GM12878 (cell line): ENCODE measurements around the gene GPR78. TPM values are rescaled to one million over a fixed set of nuclear protein-coding genes. Genes with fewer than 3 reads are reported as not detected.

ENCODE experiments used
- ATAC-seq: fragments of 200-7000 bp; cut with Tn5 transposase; 3 replicates; pipeline ENCODE4 v1.9.1; 2020; ENCODE audit warnings: mild to moderate bottlenecking, moderate library complexity
- BruUV-seq: library from RNA; stranded (reverse); fragments of 400-500 nt; replicated peaks from 2 replicates; lab custom pipeline; 2021; lab: Mats Ljungman, UMichigan
- CTCF ChIA-PET: fragments of 300-600 bp; sonication (Branson Sonifier 250); formaldehyde crosslinking; extraction: SDS; loops from one replicate; lab custom pipeline; 2021; ENCODE audit warnings: inconsistent platforms; lab: Yijun Ruan, JAX
- POLR2A ChIA-PET: fragments of 350-600 bp; formaldehyde crosslinking; extraction: SDS; loops from one replicate; lab custom pipeline; 2021; ENCODE audit warnings: inconsistent platforms; lab: Charles Lee
- RAD21 ChIA-PET: fragments of 300-600 bp; sonication (Branson Sonifier 250); formaldehyde crosslinking; loops from one replicate; lab custom pipeline; 2023; ENCODE audit warnings: antibody characterized with exemption; ENCODE audit not compliant: unreplicated experiment; lab: Charles Lee
- SMC1A ChIA-PET: fragments of 300-600 bp; sonication (Branson Sonifier 250); formaldehyde crosslinking; loops from one replicate; lab custom pipeline; 2023; ENCODE audit not compliant: unreplicated experiment, uncharacterized antibody; lab: Charles Lee
- DNase-seq: peaks from one replicate; pipeline ENCODE4 v3.0.0-alpha.2; 2011; ENCODE audit warnings: low read depth, low spot score
- FAIRE-seq: peaks from 3 replicates; lab custom pipeline; 2011; peaks lifted over from hg19 to GRCh38; lab: Jason Lieb, UNC
- H2AFZ ChIP-seq: 2 replicates; pipeline ENCODE4 v1.6.0; 2011; ENCODE audit warnings: low read depth, low read length, control low read depth; ENCODE audit not compliant: control insufficient read depth
- H3K27ac ChIP-seq: 2 replicates; pipeline ENCODE4 v1.5.1; 2011; ENCODE audit warnings: control low read depth; ENCODE audit not compliant: control insufficient read depth, insufficient read depth
- H3K27me3 ChIP-seq, 2 experiments: replicated peaks in 1 of 2; 2 replicates each; pipeline versions ENCODE4 v1.6.0 to v1.6.1; 2011; ENCODE audit warnings: low read length in 1 of 2; ENCODE audit not compliant: control insufficient read depth in 2 of 2, insufficient read depth in 2 of 2
- H3K36me3 ChIP-seq, 2 experiments: 2 replicates each; pipeline ENCODE4 v1.5.1; 2011; ENCODE audit warnings: low read length in 1 of 2; ENCODE audit not compliant: control insufficient read depth in 2 of 2, insufficient read depth in 2 of 2
- H3K4me1 ChIP-seq: 2 replicates; pipeline ENCODE4 v1.6.1; 2011; ENCODE audit warnings: mild to moderate bottlenecking, low read length, moderate library complexity, mixed read lengths; ENCODE audit not compliant: control insufficient read depth, insufficient read depth
- H3K4me2 ChIP-seq: 2 replicates; pipeline ENCODE4 v1.6.0; 2011; ENCODE audit warnings: control low read depth; ENCODE audit not compliant: control insufficient read depth, insufficient read depth
- H3K4me3 ChIP-seq: fragments of 200-600 bp; sonication (generic); 2 replicates; pipeline ENCODE4 v1.5.1; 2016
- H3K79me2 ChIP-seq: 2 replicates; pipeline ENCODE4 v1.6.0; 2011; ENCODE audit warnings: low read length; ENCODE audit not compliant: control insufficient read depth, insufficient read depth
- H3K9ac ChIP-seq: 2 replicates; pipeline ENCODE4 v1.8.0; 2011; ENCODE audit warnings: low read length, control low read depth, mixed read lengths; ENCODE audit not compliant: control insufficient read depth, insufficient read depth
- H3K9me3 ChIP-seq: replicated peaks from 3 replicates; pipeline ENCODE4 v1.5.1; 2011; ENCODE audit warnings: mild to moderate bottlenecking, low read length; ENCODE audit not compliant: control insufficient read depth, insufficient read depth
- H4K20me1 ChIP-seq: 2 replicates; pipeline ENCODE4 v1.6.0; 2011; ENCODE audit not compliant: control insufficient read depth, insufficient read depth
- E4F1 ChIP-seq: fragments of 450-650 bp; IDR thresholded peaks from 2 replicates; pipeline ENCODE4 v1.6.1; 2018; ENCODE audit warnings: borderline replicate concordance, mild to moderate bottlenecking; ENCODE audit not compliant: partially characterized antibody
- FOS ChIP-seq: IDR thresholded peaks from 3 replicates; pipeline ENCODE4 v1.6.1; 2011; ENCODE audit warnings: borderline replicate concordance; ENCODE audit not compliant: insufficient read length; ENCODE audit errors: extremely low read depth
- IKZF1 ChIP-seq: fragments of 450-650 bp; conservative IDR thresholded peaks from 2 replicates; pipeline ENCODE4 v1.6.1; 2017; ENCODE audit warnings: antibody characterized with exemption, mild to moderate bottlenecking
- MTA2 ChIP-seq: fragments of 450-650 bp; IDR thresholded peaks from 2 replicates; pipeline ENCODE4 v1.6.1; 2016; ENCODE audit warnings: low read depth, mild to moderate bottlenecking, moderate library complexity
- PBX3 ChIP-seq: IDR thresholded peaks from 2 replicates; pipeline ENCODE4 v1.6.1; 2011; ENCODE audit warnings: mild to moderate bottlenecking, low read depth, low read length, moderate library complexity; ENCODE audit not compliant: insufficient replicate concordance
- POLR2AphosphoS2 ChIP-seq: IDR thresholded peaks from 2 replicates; pipeline ENCODE4 v1.6.1; 2011; ENCODE audit warnings: low read depth, mild to moderate bottlenecking, low read length, improper control_type of control experiment, moderate library complexity
- POLR2AphosphoS5 ChIP-seq: IDR thresholded peaks from 2 replicates; pipeline ENCODE4 v1.6.1; 2011; ENCODE audit warnings: mild to moderate bottlenecking, low read length, inconsistent platforms
- RAD51 ChIP-seq: fragments of 450-650 bp; IDR thresholded peaks from 2 replicates; pipeline ENCODE4 v1.6.1; 2016; ENCODE audit warnings: moderate library complexity, mild to moderate bottlenecking, inconsistent platforms
- RELA ChIP-seq: fragments of 450-650 bp; IDR thresholded peaks from 2 replicates; pipeline ENCODE4 v1.8.0; 2014; ENCODE audit warnings: borderline replicate concordance; ENCODE audit not compliant: partially characterized antibody
- SIN3A ChIP-seq: IDR thresholded peaks from 2 replicates; pipeline ENCODE4 v1.6.1; 2012; ENCODE audit warnings: low read depth, low read length, improper control_type of control experiment
- SIX5 ChIP-seq: IDR thresholded peaks from 2 replicates; pipeline ENCODE4 v1.6.1; 2011; ENCODE audit warnings: mild to moderate bottlenecking, low read depth, low read length, moderate library complexity; ENCODE audit not compliant: severe bottlenecking
- SMAD1 ChIP-seq: fragments of 450-650 bp; IDR thresholded peaks from 2 replicates; pipeline ENCODE4 v1.6.1; 2018; ENCODE audit warnings: mild to moderate bottlenecking, low read depth; ENCODE audit not compliant: partially characterized antibody
- WRNIP1 ChIP-seq: IDR thresholded peaks from 2 replicates; pipeline ENCODE4 v1.6.1; 2011; ENCODE audit warnings: low read depth, low read length, improper control_type of control experiment, borderline replicate concordance
- ZBTB40 ChIP-seq: fragments of 450-650 bp; IDR thresholded peaks from 2 replicates; pipeline ENCODE4 v1.6.1; 2016; ENCODE audit warnings: mild to moderate bottlenecking, moderate library complexity, borderline replicate concordance
- ZNF384 ChIP-seq: IDR thresholded peaks from 2 replicates; pipeline ENCODE4 v1.6.1; 2012; ENCODE audit warnings: low read depth, mild to moderate bottlenecking, low read length, improper control_type of control experiment, borderline replicate concordance
- WGBS: methylation state at CpG from one replicate; pipeline ENCODE4 v1.1.6; 2016; ENCODE audit warnings: low lambda C conversion rate; ENCODE audit not compliant: insufficient replicate concordance, insufficient coverage; ENCODE audit errors: missing lambda C conversion rate; 5-methylcytosine and 5-hydroxymethylcytosine counted together
- in situ Hi-C: fragments of 300-500 bp; cut with MboI; formaldehyde crosslinking; loops from 9 replicates; pipeline ENCODE4 v1.14.3; 2018; ENCODE audit warnings: mixed read lengths
- intact Hi-C: fragments of 100-400 bp; cut with micrococcal nuclease; formaldehyde crosslinking; loops from one replicate; pipeline ENCODE4 v1.14.2; 2022; ENCODE audit not compliant: unreplicated experiment
- polyA plus RNA-seq, 11 experiments: library from polyadenylated mRNA; depleted of rRNA in 4 of 11; unstranded in 6 of 11; stranded (reverse) in 5 of 11; fragments of >200 nt; fragmentation: Nextera tagmentation in 4 of 11; fragmentation: Illumina TruSeq in 1 of 11; extraction: Ambion mirVana in 4 of 11; extraction: Trizol in 1 of 11; gene quantifications; 1 replicate in 1 of 11; 2 replicates in 10 of 11; pipeline versions ENCODE4 v1.2.1 to v1.2.3, GENCODE V29; 2011 to 2016; ENCODE audit warnings: inconsistent platforms in 2 of 11, missing spikeins in 2 of 11, low read depth in 1 of 11
- total RNA-seq, 4 experiments: library from RNA; depleted of rRNA in 3 of 4; stranded (reverse); fragments of >200 nt in 3 of 4; fragmentation: Illumina TruSeq in 1 of 4; extraction: Trizol in 1 of 4; gene quantifications; 2 replicates each; pipeline versions ENCODE4 v1.2.1 to v1.2.3, GENCODE V29; 2013 to 2021

Gene GPR78
- total and polyA plus RNA-seq, 10 of the 15 experiments (the other 5 are each of a cell fraction or from before 2014, with no cell fraction given), result 0.03 TPM; not detected in 9

GRCh38 chr4:8616831-8617230 lies 36.6 kb downstream of the GPR78 start:
- POLR2A ChIA-PET, result no interaction called here
- no peak overlapping the region for H3K4me2 ChIP-seq
- no peaks in the 10 kb centered on the region for H4K20me1 ChIP-seq
- CTCF ChIA-PET, result no interaction called here
- SMC1A ChIA-PET, result no interaction called here
- in situ Hi-C loops, result loop anchor here (10.0 kb wide), 1 partner anchor 308 kb away; no protein-coding TSS in a partner anchor
- H3K36me3 ChIP-seq, result no peaks in the 10 kb centered on the region; a peak in 1 of 4 replicates
- no peak overlapping the region for H3K9ac ChIP-seq
- WGBS, result 45% methylated on average over 16 of the region's 16 CpGs
- H3K27me3 ChIP-seq, result no peaks in the 10 kb centered on the region; a peak in 1 of 4 replicates
- no peak overlapping the region for H3K4me3 ChIP-seq
- intact Hi-C loops, result no loop called here
- no peaks in the 10 kb centered on the region for H3K79me2 ChIP-seq
- H3K4me1 ChIP-seq, result no peaks in the 10 kb centered on the region
- RAD21 ChIA-PET, result no interaction called here
- no peak overlapping the region for H3K27ac ChIP-seq
- no peak for TF ChIP-seq MTA2
- TF ChIP-seq SMAD1, result no peak
- TF ChIP-seq ZNF384, result no peak
- no peak for TF ChIP-seq SIN3A
- TF ChIP-seq PBX3, result no peak
- TF ChIP-seq RELA, result no peak
- no peak for TF ChIP-seq IKZF1
- no peak for TF ChIP-seq RAD51
- TF ChIP-seq POLR2AphosphoS2, result no peak
- TF ChIP-seq E4F1, result no peak
- no peak for TF ChIP-seq ZBTB40
- TF ChIP-seq SIX5, result no peak
- no peak for TF ChIP-seq FOS
- TF ChIP-seq WRNIP1, result no peak
- no peak for TF ChIP-seq POLR2AphosphoS5
- H2AFZ ChIP-seq, result no peak overlapping the region
- FAIRE-seq (no peak), ATAC-seq (no peak), DNase-seq (no peak)
- no peaks in the 10 kb centered on the region for H3K9me3 ChIP-seq
- BruUV-seq, result no TSS peak
